Ovary (tissue), 3 donors: ENCODE measurements around the gene IPO9.

Source experiments
- POLR2A ChIP-seq: fragments of 450-650 bp; IDR thresholded peaks from one replicate; pipeline ENCODE4 v1.6.1; 2017; ENCODE audit warnings: antibody characterized with exemption, mild to moderate bottlenecking, moderate library complexity
- TF ChIP-seq, protein P1 (sequence below), 3 donors: fragments of 450-650 bp in 2 of 3; fragments of 200-600 bp in 1 of 3; IDR thresholded peaks; one replicate each; pipeline versions ENCODE4 v1.5.1 to v1.8.0; 2016 to 2022; ENCODE audit warnings: antibody characterized with exemption in 3 of 3, mild to moderate bottlenecking in 1 of 3
- donor health status: DM: no; HTN: no; CAD: no.

DNA sequence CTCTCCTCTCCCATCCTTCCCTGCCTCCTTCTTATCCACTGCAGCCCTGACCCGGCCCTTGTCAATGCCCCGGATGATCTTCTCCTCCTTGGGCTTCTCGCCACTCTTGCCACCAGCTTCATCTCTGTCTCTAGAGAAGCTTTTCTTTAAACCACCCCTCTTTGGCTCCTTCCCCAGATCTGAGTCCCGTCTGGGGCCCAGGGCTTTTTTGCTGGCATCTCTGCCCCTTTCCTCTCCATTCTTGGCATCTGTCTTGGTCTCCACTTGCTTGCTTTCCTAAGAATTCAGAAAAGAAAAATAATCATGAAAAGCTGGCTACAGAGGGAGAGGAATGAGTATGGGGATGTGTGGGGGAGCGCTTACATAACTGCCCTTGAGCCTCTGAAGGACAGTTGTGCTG, 71.5 kb downstream of the IPO9 start:
- TF ChIP-seq, protein P1, sequence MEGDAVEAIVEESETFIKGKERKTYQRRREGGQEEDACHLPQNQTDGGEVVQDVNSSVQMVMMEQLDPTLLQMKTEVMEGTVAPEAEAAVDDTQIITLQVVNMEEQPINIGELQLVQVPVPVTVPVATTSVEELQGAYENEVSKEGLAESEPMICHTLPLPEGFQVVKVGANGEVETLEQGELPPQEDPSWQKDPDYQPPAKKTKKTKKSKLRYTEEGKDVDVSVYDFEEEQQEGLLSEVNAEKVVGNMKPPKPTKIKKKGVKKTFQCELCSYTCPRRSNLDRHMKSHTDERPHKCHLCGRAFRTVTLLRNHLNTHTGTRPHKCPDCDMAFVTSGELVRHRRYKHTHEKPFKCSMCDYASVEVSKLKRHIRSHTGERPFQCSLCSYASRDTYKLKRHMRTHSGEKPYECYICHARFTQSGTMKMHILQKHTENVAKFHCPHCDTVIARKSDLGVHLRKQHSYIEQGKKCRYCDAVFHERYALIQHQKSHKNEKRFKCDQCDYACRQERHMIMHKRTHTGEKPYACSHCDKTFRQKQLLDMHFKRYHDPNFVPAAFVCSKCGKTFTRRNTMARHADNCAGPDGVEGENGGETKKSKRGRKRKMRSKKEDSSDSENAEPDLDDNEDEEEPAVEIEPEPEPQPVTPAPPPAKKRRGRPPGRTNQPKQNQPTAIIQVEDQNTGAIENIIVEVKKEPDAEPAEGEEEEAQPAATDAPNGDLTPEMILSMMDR (IDR thresholded peaks at IDR 0.05): no peak
- TF ChIP-seq POLR2A: no peak
